ENCODE data around the gene MBP.

- TF ChIP-seq CTCF (IDR thresholded peaks at IDR 0.05 in 8 of 11, conservative IDR thresholded peaks at IDR 0.05 in 3 of 11) (no peak), POLR2AphosphoS5 (IDR thresholded peaks at IDR 0.05) (no peak)
These were observed 196.8 kb downstream of the MBP start for GRCh38 chr18:76935722-76936337.

Data from spleen (tissue), 7 donors.